Hepatocyte (in vitro differentiated cells): Measurements from ENCODE around the gene RAB26.
"Not testable (repeated sequence)": the region's sequence is repeated elsewhere in the genome, so short reads cannot be mapped to it uniquely, and the experiment has no call there.

Experiments used
- CTCF ChIP-seq: fragments of 200-600 bp; sonication (generic); IDR thresholded peaks from 2 replicates; pipeline ENCODE4 v1.5.1; 2016; ENCODE audit warnings: antibody characterized with exemption, mild to moderate bottlenecking; ENCODE audit not compliant: poor library complexity
- EZH2 ChIP-seq: fragments of 200-600 bp; sonication (generic); IDR thresholded peaks from 2 replicates; pipeline ENCODE4 v1.6.1; 2016; ENCODE audit warnings: antibody characterized with exemption, mild to moderate bottlenecking, borderline replicate concordance

GRCh38 chr16:2105769-2106168 lies 42.7 kb upstream of the RAB26 start:
- not testable (repeated sequence) for TF ChIP-seq CTCF, EZH2
